Liver (tissue), 9 donors: ENCODE results near the gene IGF2BP2. TPM values are rescaled to one million over a fixed set of nuclear protein-coding genes. Genes with fewer than 3 reads are reported as not detected.

Experiments
- DNase-seq: peaks from one replicate; pipeline ENCODE4 v3.0.0-alpha.2; 2017; ENCODE audit warnings: low spot score
- H3K27ac ChIP-seq, 2 donors: one replicate each; pipeline ENCODE4 v1.7.0; 2013; ENCODE audit warnings: inconsistent platforms in 2 of 2, low read length in 2 of 2, control low read depth in 1 of 2, low read depth in 1 of 2, mild to moderate bottlenecking in 1 of 2
- H3K27me3 ChIP-seq, 4 donors: one replicate each; pipeline versions ENCODE4 v1.6.1 to v1.7.0; 2013; ENCODE audit warnings: low read length in 3 of 4, inconsistent platforms in 1 of 4, mild to moderate bottlenecking in 1 of 4, moderate library complexity in 1 of 4; ENCODE audit not compliant: control insufficient read depth in 4 of 4, insufficient read depth in 4 of 4
- H3K36me3 ChIP-seq, 4 donors: one replicate each; pipeline versions ENCODE4 v1.6.1 to v1.7.0; 2013; ENCODE audit warnings: low read length in 3 of 4, mild to moderate bottlenecking in 3 of 4, low read depth in 1 of 4, moderate library complexity in 1 of 4; ENCODE audit not compliant: control insufficient read depth in 4 of 4, insufficient read depth in 3 of 4
- H3K4me1 ChIP-seq, 4 donors: one replicate each; pipeline versions ENCODE4 v1.6.1 to v1.7.0; 2013; ENCODE audit warnings: low read length in 3 of 4, mild to moderate bottlenecking in 3 of 4, moderate library complexity in 1 of 4; ENCODE audit not compliant: control insufficient read depth in 4 of 4, insufficient read depth in 4 of 4
- H3K4me3 ChIP-seq, 3 donors: one replicate each; pipeline versions ENCODE4 v1.6.1 to v1.7.0; 2013; ENCODE audit warnings: low read length in 3 of 3, control low read depth in 1 of 3, low read depth in 1 of 3, mild to moderate bottlenecking in 1 of 3
- H3K9ac ChIP-seq, 2 donors: one replicate each; pipeline ENCODE4 v1.7.0; 2013; ENCODE audit warnings: low read length in 2 of 2, mild to moderate bottlenecking in 2 of 2, moderate library complexity in 2 of 2, control low read depth in 1 of 2, low read depth in 1 of 2
- H3K9me3 ChIP-seq, 4 donors: one replicate each; pipeline versions ENCODE4 v1.6.1 to v1.7.0; 2013; ENCODE audit warnings: low read length in 3 of 4; ENCODE audit not compliant: control insufficient read depth in 4 of 4
- FOXA2 ChIP-seq: IDR thresholded peaks from 2 replicates; pipeline ENCODE4 v1.6.1; 2016; ENCODE audit warnings: antibody characterized with exemption
- HNF4A ChIP-seq, 2 donors: conservative IDR thresholded peaks; 2 replicates each; pipeline ENCODE4 v1.6.1; 2016; ENCODE audit warnings: antibody characterized with exemption in 2 of 2, mild to moderate bottlenecking in 2 of 2
- HNF4G ChIP-seq: IDR thresholded peaks from 2 replicates; pipeline ENCODE4 v1.6.1; 2016; ENCODE audit warnings: antibody characterized with exemption
- NR2F2 ChIP-seq: IDR thresholded peaks from 2 replicates; pipeline ENCODE4 v1.6.1; 2016; ENCODE audit warnings: antibody characterized with exemption
- RAD21 ChIP-seq, 2 donors: IDR thresholded peaks; 2 replicates each; pipeline ENCODE4 v1.6.1; 2016; ENCODE audit warnings: antibody characterized with exemption in 2 of 2, mild to moderate bottlenecking in 2 of 2
- RXRA ChIP-seq, 2 donors: IDR thresholded peaks; 2 replicates each; pipeline ENCODE4 v1.6.1; 2017 to 2018; ENCODE audit warnings: antibody characterized with exemption in 2 of 2, mild to moderate bottlenecking in 1 of 2
- SP1 ChIP-seq: IDR thresholded peaks from 2 replicates; pipeline ENCODE4 v1.6.1; 2018; ENCODE audit warnings: antibody characterized with exemption, mild to moderate bottlenecking
- TAF1 ChIP-seq: conservative IDR thresholded peaks from 2 replicates; pipeline ENCODE4 v1.6.1; 2016; ENCODE audit warnings: antibody characterized with exemption, mild to moderate bottlenecking
- WGBS: extraction: QIAGEN DNeasy Blood & Tissue Kit; methylation state at CpG from one replicate; pipeline ENCODE4 v1.1.7; 2013; 5-methylcytosine and 5-hydroxymethylcytosine counted together
- polyA plus RNA-seq, 2 donors: library from polyadenylated mRNA; stranded (reverse) in 1 of 2; unstranded in 1 of 2; fragments of 200-250 nt in 1 of 2; fragments of >200 nt in 1 of 2; fragmentation: Nextera tagmentation in 1 of 2; extraction: Ambion mirVana in 1 of 2; gene quantifications; one replicate each; pipeline versions ENCODE4 v1.2.1 to v1.2.3, GENCODE V29; 2013 to 2015
- total RNA-seq, 2 donors: library from RNA; depleted of rRNA; stranded (reverse); fragments of >200 nt; gene quantifications; one replicate each; pipeline ENCODE4 v1.2.3, GENCODE V29; 2014
- TF ChIP-seq, protein P1 (sequence below): IDR thresholded peaks from 2 replicates; pipeline ENCODE4 v1.6.1; 2016; ENCODE audit warnings: antibody characterized with exemption
- TF ChIP-seq, protein P2 (sequence below): IDR thresholded peaks from 2 replicates; pipeline ENCODE4 v1.6.1; 2016; ENCODE audit warnings: antibody characterized with exemption, mild to moderate bottlenecking
- TF ChIP-seq, protein P3 (sequence below): IDR thresholded peaks from 2 replicates; pipeline ENCODE4 v1.6.1; 2016; ENCODE audit warnings: antibody characterized with exemption
- donor health status: healthy.
- donor health status: healthy.
- donor health status: healthy.
- donor health status: healthy.
- donor health status: healthy.

Gene IGF2BP2
- total and polyA plus RNA-seq, 4 donors, result 0.67 to 35.0 (median 1.7) TPM

DNA sequence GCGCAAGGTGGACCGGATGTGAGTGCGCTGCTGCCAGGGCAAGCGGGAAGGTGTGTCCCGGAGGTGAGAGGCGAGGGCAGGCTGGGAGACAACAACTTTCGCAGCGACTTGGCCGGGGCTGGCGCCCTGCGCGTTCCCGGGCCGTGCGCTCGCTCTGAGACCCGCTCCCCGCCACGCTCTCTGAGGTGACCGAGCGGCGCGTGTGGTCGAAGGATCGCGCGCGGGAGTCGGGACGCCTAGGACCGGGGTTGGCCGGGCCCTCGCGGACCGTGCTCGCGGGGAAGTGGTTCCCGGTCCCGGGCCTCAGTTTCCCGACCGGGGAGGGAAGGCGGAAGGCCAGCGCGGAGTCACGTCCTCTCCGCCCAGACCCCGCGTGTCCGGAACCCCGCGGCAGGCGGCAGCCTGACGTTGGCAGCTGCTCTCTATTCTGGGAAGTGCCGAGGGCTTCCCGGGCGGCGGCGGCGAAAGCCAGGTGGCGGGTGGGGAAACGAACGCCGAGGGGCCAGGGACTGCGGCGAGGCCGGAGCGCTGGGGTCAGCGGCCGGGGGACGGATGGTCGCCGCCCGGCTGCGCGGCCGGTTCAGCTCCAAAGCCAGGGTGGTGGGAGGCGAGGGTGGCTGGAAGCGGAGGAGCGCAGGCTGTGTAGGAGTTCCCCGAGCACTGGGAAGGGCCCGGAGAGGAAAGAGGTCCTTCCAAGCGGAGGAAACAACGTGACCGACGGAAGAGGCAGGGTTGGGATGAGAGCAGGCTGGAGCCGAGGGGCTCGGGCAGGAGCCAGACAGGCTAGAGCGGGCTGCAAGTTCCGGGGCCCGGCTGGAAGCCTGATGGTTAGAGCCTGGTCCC, 1.0 kb upstream of the IGF2BP2 start:
- H3K4me1 ChIP-seq, result peaks cover 9 to 27% (median 19%) of the 10 kb centered on the region in 4 donors
- 5% methylated on average over 90 of the region's 90 CpGs for WGBS
- peak overlapping the region; percentile 49 to 85 (median 72) for H3K4me3 ChIP-seq
- peak overlapping the region; percentile 44 to 69 for H3K27ac ChIP-seq
- peaks cover 0 to 4% (median 2%) of the 10 kb centered on the region in 4 donors for H3K27me3 ChIP-seq
- no peak overlapping the region for H3K9ac ChIP-seq
- peak; percentile 64 for DNase-seq
- H3K9me3 ChIP-seq, result no peaks in the 10 kb centered on the region
- TF ChIP-seq SP1, result no peak
- no peak for TF ChIP-seq RXRA (IDR thresholded peaks at IDR 0.05)
- no peak for TF ChIP-seq FOXA2
- TF ChIP-seq HNF4G, result no peak
- no peak for TF ChIP-seq HNF4A (conservative IDR thresholded peaks at IDR 0.05)
- TF ChIP-seq, protein P1, sequence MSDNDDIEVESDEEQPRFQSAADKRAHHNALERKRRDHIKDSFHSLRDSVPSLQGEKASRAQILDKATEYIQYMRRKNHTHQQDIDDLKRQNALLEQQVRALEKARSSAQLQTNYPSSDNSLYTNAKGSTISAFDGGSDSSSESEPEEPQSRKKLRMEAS, result no peak
- TF ChIP-seq, protein P2, sequence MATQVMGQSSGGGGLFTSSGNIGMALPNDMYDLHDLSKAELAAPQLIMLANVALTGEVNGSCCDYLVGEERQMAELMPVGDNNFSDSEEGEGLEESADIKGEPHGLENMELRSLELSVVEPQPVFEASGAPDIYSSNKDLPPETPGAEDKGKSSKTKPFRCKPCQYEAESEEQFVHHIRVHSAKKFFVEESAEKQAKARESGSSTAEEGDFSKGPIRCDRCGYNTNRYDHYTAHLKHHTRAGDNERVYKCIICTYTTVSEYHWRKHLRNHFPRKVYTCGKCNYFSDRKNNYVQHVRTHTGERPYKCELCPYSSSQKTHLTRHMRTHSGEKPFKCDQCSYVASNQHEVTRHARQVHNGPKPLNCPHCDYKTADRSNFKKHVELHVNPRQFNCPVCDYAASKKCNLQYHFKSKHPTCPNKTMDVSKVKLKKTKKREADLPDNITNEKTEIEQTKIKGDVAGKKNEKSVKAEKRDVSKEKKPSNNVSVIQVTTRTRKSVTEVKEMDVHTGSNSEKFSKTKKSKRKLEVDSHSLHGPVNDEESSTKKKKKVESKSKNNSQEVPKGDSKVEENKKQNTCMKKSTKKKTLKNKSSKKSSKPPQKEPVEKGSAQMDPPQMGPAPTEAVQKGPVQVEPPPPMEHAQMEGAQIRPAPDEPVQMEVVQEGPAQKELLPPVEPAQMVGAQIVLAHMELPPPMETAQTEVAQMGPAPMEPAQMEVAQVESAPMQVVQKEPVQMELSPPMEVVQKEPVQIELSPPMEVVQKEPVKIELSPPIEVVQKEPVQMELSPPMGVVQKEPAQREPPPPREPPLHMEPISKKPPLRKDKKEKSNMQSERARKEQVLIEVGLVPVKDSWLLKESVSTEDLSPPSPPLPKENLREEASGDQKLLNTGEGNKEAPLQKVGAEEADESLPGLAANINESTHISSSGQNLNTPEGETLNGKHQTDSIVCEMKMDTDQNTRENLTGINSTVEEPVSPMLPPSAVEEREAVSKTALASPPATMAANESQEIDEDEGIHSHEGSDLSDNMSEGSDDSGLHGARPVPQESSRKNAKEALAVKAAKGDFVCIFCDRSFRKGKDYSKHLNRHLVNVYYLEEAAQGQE, result no peak
- no peak for TF ChIP-seq TAF1
- no peak for TF ChIP-seq NR2F2
- no peak for TF ChIP-seq RAD21 (IDR thresholded peaks at IDR 0.05)
- no peaks in the 10 kb centered on the region for H3K36me3 ChIP-seq

DNA sequence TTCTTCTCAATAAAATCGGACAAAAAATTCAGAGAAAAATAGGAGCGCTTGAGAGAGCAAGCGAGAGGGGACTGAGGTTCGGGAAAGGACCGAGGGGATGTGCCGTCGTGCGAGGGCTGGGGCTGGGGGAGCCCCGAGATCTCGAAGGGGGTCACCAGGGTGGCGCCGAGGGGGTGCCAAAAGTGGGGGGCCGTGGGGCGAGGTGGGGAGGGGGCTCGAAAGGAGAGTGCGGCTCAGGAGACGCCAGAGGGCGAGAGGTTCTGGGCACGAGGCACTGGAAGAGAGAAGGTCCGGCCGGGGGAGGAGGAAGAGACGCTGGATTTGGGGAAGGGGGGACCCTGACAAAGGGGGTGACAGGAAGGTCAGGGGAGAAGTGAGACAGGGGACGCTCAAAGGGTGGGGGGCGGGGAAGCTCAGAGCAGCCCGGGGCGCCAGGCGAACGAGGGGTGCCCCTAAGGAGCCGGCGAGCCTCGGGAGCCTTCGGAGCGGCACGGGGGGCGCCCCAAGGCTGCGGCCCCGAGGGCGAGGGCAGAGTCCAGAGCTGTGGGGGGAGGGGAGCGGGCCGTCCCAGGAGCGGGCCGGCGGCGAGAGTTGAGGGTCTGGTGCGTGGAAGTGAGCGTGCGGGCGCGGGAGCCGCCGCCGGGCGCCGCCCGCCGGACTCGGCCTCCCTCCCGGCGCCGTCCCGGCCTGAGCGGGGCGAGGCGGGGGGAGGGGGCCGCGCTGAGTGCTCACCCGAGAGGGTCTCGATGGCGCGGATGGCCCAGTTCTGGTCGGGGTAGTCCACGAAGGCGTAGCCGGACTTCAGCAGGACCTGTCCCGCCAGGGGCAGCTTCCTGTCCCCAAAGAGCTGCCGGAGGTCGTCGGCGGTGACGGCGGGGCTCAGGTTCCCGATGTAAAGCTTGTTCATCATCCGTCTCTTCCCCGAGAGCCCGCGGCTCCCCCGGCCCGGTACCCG, 514 bp downstream of the IGF2BP2 start:
- Histone ChIP-seq H3K27ac (peak overlapping the region; percentile 60 to 67), H3K4me1 (peaks cover 9 to 27% (median 19%) of the 10 kb centered on the region in 4 donors), H3K36me3 (no peaks in the 10 kb centered on the region), H3K27me3 (peaks cover 0 to 8% (median 2%) of the 10 kb centered on the region in 4 donors), H3K9ac (no peak overlapping the region), H3K9me3 (no peaks in the 10 kb centered on the region), H3K4me3 (peak overlapping the region in 2 of 3 donors; percentile 53 to 85)
- DNase-seq, result peak; percentile 66
- 1% methylated on average over 89 of the region's 89 CpGs for WGBS
- no peak for TF ChIP-seq NR2F2
- TF ChIP-seq, protein P3, sequence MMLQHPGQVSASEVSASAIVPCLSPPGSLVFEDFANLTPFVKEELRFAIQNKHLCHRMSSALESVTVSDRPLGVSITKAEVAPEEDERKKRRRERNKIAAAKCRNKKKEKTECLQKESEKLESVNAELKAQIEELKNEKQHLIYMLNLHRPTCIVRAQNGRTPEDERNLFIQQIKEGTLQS, result no peak
